ENCODE measurements around the gene RAB3IL1.

The RAB3IL1 gene

DNA sequence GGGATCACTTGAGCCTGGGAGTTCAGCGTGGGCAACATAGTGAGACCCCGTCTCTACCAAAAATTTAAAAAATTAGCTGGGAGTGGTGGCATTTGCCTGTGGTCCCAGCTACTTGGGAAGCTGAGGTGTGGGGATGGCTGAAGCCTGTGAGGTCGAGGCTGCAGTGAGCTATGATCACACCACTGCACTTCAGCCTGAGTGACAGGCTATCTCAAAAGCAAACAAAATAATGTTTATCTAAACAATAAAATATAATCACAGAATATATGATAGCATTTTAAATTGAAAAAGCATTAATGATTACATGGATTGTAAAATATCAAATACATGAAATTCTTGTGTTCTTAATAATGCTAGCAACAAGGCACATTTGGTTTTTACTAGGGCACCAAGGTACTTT lies 35.5 kb upstream of the RAB3IL1 start:
- DNase-seq (ENCODE audit: low read depth): no peak

DNA sequence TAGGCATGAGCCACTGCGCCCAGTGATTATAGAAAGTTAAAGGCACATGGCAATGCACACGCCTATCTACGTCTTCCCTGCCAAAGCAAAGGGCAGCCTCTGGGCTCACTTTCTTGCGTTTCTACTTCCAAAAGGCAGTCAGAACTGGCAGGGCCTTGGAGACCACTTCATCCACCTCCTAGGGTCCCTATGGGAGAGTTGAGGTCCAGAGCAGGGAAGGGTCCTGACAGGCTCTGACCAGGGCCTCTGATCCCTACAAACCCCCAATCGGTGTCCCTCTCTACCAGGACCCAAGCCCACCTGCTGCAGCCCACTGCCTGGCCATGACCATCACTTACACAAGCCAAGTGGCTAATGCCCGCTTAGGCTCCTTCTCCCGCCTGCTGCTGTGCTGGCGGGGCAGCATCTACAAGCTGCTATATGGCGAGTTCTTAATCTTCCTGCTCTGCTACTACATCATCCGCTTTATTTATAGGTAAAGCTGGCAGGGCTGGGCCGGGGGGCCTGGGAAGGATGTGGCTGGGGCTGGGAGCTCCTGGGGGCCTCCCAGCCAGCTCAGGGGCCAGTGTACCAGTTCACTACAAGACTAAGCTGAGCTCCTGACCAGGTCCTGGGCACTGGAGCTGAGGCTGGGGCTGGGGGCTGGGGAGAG lies 34.2 kb upstream of the RAB3IL1 start:
- no peak for DNase-seq (ENCODE audit: low read depth)

DNA sequence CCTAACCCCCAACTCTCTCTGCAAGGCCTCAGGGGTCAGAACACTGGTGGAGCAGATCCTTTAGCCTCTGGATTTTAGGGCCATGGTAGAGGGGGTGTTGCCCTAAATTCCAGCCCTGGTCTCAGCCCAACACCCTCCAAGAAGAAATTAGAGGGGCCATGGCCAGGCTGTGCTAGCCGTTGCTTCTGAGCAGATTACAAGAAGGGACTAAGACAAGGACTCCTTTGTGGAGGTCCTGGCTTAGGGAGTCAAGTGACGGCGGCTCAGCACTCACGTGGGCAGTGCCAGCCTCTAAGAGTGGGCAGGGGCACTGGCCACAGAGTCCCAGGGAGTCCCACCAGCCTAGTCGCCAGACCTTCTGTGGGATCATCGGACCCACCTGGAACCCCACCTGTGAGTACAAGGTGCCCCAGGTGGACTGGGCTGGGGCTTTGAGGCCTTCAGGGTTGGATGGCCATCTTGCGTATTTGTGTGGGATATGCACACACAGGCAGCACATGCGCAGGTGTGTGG lies 32.7 kb upstream of the RAB3IL1 start, which contains the start of gene BEST1:
Gene BEST1, plus strand, starts transcription at position 317 of the 513 bp plus-strand sequence. CDS start 1,456 bp downstream, outside the sequence.
- no peak for DNase-seq (ENCODE audit: low read depth)

DNA sequence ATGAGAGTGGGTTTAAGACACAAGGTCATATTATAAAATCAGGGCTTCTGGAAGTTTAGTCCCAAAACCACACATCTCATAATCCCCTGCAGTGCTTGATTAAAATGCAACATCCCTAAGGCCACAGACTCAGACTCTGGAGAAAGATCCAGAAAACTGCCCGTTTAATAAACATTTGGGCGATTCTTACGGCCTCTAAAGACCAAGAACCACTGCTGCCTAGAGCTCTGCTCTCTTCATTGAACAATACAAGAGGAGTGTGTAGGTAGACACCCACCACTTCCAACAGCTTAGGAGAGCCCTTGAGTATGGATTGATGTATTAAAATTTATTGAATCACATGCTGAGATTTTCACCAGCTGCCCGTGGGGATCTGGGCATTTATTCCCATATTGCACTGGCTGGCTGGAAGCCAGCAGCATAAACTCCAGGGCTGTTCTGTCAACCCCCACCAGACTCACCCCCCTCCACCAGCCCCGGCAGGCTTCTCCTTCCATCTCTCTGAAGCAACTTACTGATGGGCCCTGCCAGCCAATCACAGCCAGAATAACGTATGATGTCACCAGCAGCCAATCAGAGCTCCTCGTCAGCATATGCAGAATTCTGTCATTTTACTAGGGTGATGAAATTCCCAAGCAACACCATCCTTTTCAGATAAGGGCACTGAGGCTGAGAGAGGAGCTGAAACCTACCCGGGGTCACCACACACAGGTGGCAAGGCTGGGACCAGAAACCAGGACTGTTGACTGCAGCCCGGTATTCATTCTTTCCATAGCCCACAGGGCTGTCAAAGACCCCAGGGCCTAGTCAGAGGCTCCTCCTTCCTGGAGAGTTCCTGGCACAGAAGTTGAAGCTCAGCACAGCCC lies 32.0 kb upstream of the RAB3IL1 start:
- DNase-seq (ENCODE audit: low read depth): peak; percentile 99

DNA sequence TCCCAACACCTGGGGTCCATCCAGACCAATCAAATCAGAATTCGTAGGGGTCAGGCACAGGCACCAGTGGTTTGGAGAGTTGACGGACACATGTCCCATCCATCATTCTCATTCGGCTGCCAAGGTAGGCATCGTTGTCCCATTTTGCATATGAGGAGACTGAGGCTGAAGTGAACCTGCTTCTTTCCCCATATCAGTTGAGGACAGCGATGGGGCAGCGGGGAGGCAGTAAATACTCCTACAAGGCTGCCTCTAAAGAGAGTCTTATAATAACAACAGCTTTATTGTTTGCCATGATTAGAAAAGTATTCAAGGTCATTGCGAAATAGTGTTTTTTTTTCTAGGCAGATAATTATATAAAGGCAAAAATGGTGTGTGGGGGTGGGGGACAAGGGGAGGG lies 31.1 kb upstream of the RAB3IL1 start:
- DNase-seq (ENCODE audit: low read depth): no peak

DNA sequence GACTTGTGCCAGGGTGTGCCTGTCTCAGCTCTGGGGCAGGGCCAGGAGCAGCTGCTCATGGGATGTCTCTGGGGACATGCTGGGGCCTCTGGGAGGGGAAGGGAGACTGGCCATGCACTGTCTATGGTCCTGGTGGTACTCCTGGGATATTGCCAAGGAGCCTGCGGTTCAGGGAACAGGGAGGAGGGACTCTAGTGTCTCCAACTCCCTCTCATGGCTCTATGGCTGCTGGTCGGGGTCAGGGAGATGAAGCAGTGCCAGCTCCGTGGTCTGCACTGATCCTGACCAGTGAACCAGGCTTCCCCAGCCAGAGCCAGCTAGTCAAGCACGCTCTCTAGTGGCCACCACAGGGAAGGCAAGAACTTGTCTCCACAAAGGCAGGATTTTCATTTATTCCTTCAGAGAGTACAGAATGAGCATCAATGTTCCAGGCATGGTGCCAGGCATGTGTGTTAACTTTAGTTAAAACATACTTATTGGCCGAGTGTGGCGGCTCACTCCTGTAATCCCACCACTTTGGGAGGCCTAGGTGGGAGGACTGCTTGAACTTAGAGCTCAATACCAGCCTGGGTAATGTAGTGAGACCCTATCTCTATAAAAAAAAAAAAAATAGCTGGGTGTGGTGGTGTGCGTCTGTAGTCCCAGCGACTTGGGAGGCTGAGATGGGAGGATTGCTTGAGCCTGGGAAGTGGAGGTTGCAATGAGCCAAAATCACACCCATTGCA lies 30.3 kb upstream of the RAB3IL1 start:
- DNase-seq (ENCODE audit: low read depth): peak; percentile 95

DNA sequence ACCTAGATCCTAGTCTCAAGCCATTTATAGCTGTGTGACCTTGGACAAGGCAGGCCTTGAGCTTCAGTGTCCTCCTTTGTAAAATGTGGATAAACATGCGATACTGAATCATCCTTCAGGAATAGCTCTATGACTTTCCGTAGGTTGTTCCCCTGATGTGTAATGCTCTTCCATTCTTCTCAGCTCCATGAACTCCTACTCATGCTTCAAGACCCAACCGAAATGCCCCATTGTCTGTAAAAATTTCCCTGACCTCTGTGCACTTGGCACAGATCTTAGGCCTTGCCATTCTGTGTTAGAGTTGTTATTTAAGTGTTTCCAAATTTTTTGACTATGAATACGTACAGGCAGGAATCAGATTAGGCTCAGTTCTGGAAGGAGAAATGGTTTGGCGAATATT lies 29.5 kb upstream of the RAB3IL1 start:
- DNase-seq (ENCODE audit: low read depth): no peak

DNA sequence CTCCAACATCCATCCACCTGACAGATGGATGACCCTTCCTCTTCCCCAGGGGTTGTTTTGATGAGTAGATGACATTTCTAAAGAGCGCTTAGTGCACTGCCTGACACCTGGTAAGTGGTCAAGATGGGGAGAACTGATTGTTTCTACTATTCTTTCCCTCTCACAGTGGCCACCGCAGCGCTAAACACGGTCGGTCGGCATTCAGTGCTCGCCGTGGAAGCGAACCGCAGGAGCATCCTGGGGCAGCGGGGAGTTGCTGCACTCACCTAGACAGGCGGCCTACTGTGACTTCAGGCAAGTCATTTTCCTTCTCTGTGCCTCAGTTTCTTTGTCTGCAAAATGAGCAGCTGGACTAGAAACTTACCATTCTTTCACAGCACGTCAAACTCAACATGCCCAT lies 27.8 kb upstream of the RAB3IL1 start:
- DNase-seq (ENCODE audit: low read depth): no peak

DNA sequence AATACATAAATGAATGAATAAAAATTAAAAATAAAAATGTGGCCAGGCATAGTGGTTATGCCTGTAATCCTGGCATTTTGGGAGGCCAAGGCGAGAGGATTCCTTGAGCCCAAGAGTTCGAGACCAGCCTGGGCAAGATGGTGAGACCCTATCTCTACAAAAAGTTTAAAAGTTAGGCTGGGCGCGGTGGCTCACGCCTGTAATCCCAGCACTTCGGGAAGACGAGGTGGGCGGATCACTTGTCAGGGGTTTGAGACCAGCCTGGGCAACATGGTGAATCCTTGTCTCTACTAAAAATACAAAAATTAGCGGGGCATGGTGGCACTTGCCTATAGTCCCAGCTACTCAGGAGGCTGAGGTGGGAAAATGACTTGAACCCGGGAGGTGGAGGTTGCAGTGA lies 23.1 kb upstream of the RAB3IL1 start:
- DNase-seq (ENCODE audit: low read depth): no peak

DNA sequence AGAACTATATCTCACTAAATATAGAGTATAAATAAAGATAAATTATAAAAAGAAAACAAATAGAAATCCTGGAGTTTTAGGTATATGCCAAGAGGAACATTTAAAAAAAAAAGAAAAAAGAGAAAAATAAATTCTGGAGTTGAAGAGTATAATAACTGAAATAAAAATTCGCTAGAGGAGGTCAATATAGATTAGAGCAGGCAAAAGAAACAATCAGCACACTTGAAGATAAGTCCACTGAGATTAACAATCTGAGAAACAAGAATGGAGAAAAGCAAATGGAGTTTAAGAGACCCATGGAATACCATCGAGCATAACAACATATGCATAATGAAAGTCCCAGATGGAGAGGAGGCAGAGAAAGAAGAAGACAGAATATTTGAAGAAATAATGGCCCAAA lies 18.5 kb upstream of the RAB3IL1 start:
- DNase-seq (ENCODE audit: low read depth): no peak

DNA sequence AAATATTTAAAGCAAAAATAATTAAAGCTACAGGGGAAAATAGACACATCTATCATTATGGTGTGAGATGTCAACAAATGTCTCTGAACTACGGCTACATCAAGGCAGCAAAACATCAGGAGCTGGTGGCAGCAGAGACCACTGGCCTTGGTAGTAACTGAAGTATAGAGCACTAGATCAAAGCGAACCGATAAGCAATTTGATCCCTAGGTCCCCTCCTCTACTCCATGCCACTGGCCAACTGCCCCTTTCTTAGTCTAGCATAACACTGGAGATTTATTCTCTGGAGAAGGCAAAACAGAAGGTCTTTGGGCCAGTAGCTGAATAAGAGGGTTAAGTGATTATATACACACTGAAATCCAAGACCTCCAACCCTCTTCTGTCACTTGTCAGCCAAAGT lies 13.6 kb upstream of the RAB3IL1 start:
- DNase-seq (ENCODE audit: low read depth): no peak

DNA sequence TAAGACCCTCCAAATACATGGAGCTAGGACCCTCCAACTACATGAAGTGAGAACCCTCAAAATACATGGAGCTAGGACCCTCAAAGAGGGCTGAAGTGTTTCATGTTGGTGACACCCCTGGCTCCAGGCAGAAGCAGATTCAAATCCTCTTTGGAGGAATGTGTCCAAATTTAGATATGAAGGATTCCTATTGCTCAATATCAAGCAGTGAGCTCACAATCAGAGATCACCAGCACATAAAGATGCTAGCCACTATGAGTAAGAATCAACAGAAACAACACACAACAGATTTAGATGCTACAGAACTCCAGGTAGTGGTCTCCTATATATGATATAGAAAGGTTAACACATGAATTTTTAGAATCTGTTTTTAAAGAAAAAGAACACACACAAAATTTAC lies 11.2 kb upstream of the RAB3IL1 start:
- no peak for DNase-seq (ENCODE audit: low read depth)

DNA sequence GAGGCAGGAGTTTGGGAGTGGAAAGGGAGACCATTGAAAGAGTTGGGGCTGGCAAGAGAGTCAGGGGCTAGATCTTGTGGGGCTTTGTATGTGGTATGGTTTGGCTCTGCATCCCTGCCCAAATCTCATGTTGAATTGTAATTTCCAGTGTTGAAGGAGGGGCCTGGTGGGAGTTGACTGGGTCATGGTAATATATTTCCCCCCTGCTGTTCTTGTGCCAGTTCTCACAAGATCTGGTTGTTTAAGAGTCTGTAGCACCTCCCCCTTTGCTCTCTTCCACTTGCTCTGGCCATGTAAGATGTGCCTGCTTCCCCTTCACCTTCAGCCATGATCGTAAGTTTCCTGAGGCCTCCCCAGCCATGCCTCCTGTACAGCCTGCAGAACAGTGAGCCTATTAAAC lies 10.1 kb upstream of the RAB3IL1 start:
- DNase-seq (ENCODE audit: low read depth): no peak

DNA sequence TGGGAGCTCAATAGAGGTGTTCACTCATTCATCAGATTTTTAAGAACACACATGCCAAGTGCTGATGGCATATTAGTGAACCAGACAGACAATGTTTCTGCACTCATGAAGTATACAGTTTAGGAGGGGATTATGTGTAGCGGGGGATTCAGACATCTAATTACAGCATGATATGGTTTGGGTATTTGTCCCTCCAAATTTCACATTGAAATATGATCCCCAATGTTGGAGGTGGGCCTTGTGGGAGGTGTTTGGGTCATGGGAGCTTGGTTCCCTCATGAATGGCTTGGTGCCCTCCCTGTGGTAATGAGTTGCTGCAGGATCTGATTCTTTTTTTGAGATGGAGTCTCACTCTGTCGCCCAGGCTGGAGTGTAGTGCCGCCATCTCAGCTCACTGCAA lies 8.9 kb upstream of the RAB3IL1 start:
- no peak for DNase-seq (ENCODE audit: low read depth)

DNA sequence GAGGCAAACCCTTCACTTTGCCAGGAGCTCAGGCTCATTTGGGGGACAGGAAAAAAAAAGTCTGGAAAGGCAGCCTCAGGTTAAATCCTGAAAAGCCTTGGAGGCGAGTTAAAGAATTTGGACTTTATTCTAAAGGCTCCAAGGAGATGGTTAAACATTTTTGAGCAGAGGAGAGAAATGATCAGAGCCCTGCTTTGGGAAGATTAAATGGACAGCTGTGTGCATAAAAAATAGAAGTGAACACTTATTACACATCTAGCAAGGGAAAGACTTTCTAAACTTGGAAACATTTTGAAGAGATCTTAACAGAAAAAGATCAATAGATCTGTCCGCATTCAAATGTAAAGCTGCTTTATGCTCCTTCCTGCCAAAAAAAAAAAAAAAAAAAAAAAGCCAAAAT lies 8.4 kb upstream of the RAB3IL1 start:
- DNase-seq (ENCODE audit: low read depth): no peak

DNA sequence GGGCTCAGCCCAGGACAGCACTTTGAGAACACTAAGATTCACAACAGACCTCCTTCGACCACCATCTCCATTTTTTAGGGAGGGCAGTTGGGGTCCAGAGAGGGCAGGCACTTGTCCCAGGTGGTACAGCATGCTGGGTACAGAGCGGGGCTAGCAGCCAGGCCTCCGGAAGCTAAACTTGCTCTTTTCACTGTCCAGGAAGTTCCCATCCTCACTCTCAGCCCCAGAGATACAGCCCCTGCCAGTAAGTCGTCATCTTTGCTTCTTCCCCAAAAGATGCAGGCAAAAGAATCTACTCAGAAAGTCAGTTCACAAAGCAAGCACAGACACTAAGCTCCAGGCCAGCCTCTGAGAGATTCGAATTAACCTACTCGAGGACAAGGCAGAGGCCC lies 6.7 kb upstream of the RAB3IL1 start:
- no peak for DNase-seq (ENCODE audit: low read depth)

DNA sequence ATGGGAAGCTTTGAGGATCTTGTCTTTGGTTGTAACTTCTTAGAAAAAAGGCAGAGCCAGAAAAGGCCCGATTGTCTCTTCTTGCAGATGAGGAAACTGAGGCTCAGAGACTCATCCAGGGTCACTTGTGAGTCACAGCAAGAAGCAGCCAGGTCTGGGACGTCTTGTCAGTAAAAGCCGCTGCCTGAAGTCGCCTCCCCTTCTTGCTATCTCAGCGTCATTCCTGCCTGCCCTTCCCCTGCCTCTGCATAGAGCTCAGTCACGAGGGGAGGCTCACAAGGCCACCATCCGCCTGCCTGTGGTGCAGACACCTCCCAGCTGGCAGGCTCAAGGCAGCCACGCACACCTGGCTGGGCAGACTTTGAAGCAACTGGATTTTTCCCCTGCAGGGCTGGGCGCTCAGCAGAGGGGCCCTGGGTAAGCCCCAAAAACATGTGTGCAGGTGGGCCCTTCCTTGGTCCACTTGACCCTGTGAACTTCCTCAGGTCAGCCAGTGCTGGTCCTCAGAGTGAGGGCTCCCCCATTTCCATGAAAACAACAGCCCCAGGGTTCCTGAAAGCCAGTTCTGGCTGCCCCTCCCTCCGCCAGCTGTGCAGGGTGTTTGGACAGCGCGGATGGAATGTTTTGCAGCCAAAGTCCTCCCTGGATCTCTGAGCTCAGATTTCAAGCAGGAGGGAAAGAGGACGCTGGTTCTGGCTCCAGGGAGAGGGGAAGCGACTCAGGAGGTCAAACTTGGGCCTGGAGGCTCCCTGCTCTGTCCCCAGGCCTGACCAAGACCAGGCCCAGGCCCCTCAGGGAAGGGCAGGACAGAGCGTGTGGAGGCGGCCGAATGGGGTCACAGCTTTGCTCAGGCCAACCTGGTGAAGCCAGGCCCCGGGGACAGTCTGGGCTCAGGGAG lies 6.0 kb upstream of the RAB3IL1 start:
- DNase-seq (ENCODE audit: low read depth): peak; percentile 46

DNA sequence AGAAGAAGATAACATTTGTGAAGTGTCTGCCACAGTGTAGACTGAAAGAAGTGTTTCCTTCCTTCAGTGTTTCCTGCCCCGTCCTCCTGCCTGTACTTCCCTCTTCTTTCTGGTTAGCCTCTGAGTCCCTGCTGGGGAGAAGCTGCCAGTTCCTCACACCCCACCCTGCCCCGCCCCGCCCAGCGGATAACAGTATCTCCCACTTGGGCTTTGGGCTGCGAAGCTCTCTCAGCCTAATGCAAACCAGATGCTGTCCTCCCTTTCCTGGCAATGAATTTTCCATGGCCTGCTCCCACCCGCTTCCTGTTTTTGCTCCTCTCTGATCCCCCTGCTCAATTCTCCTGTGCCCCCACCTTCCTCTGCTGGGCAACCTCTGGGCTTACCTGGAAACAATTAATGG lies 5.2 kb upstream of the RAB3IL1 start:
- peak; percentile 89 for DNase-seq (ENCODE audit: low read depth)

DNA sequence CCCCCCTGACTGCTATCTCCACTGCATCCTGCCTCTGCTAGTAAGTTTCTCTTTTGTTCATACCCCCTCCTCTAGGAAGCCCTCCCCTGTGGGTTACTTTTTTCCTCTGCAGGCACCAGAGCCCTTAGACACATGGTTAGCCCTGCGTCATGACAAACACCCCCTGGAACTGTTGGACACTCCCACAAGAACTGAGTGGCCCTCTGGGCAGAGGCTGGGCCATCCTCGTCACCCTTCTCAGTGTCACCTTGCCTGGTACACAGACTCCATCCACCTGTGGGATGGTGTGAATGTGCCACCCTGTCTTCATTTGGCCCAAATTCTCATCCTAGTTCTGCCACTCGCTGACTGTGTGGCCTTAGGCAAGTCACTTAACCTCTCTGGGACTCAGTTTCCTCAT lies 4.1 kb upstream of the RAB3IL1 start:
- DNase-seq (ENCODE audit: low read depth): no peak

DNA sequence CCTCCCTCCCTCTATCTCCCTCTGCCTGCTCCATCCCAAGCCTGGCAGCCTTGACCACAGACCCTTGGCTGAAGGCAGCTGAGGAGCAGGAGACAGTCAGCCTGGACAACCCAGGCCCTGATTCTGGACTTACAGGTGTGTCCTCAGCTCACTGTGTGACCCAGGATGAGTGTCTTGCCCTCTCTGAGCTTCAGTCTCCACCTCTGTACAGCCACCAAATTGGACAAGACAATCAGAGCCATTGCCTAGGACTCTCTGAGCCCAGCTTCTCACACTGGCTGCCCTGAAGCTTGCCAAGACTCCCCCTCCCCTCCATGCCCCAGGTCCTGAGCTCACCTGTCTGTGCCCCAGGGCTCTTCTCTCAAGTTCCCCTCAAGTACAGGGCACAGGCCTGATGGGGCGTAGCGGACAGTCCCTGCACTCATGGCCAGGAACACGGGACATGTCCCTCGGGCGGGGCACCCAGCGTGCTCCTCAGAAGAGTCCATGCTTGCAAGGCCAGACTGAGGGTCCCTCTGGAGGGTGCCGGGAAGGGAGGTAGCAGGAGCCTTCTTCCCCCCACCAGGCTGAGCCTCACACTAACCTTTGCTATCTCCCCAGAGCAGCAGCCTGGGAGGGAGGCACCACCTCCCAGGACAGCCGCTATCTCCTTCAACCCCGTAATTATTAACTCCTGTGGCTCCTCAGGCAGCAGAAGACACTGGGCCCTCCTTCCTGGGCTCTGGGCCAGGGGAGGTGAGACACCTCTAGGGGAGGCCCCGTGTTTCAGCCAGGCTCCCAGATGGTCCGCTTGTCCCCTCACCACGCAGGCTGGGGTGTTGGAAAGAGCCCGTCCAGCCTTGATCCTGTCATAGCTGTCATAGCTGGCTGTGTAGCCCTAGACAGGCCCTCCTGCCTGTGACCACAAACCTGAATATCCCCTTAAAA lies 2.6 kb upstream of the RAB3IL1 start:
- no peak for DNase-seq (ENCODE audit: low read depth)
